ENCODE measurements around the gene GRK3.

Gene GRK3

GRCh38 chr22:25736378-25737011 lies 172.0 kb downstream of the GRK3 start:
- peak; percentile 36 to 56 for DNase-seq (ENCODE audit: low read depth in 2 of 2)

DNA sequence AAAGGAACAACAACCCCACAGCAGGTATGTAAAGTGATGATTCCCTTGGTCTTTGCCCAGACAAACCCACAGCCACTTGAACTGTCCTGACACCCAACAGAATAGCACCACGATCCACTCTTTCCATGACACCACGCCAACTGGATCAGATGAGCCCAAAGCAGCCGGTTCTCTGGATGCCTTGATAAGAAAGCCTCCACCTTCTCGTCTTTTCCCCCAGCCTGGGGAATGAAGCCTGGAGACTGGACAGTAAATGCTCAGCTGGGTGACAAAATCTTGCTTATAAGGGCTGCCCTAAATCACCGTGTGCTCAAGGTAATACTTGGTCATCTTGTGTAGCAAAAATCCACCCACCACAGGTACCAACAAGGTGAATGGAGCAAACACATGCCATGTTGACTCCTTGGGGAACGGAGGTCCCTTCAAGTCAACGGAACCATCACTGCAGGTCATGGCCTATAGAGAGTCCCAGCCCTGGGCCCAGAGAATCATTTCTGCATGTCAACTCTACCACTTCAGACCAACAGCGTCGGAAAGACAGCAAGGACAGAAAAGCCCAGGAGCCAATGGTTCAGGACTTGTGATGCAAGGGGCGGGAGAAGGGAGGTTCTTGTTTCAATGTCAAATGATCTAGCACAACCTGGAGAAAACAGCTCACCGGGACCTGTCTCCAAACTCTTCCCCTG lies 175.3 kb downstream of the GRK3 start:
- DNase-seq (ENCODE audit: low read depth in 2 of 2), result no peak

DNA sequence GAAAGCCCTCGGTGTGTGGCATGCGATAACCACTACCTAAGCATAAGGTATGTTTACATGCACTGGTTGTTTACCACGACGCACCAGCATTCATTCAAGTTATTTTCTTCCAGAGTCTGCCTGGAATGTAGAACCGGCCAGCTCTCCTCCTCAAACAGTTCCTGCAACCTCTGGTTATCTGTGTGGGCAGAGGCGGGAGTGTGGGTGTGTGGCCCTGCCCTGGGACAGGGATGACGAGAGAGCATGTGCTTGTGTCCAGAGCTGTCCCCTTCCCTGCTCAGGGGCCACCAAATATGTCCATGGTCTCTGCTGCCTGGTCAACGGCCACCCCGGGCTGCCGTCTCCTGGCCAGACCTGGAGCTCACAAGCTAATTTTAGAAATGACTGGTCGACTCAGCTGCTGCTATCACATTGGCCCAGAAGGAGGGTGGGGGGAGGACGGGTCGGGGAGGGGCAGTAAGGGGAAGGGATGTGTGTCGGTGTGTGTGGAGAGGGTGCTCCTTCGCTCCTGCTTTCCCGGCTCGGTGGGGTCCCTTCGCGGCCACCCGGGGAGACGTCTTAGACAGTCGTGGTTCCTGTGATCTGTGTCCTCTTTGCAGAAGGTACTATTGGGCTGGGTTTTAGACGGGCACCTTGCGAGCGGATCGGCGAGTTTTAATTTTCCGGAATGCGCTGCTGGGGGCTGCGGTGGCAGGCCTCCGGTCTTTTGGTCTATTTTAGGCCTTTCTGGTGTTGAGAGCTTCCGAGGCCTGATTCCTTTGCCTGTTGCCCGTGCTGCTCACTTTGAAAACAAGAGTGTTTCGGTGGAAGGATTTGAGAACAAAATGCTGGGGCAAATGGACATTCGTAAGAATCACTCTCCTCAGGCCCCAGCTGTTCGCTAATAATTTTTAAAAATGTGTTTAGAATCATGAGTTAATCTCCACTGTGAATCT lies 177.5 kb downstream of the GRK3 start, which contains the start of gene MYO18B:
MYO18B (plus strand) TSS at position 497 of the 935 bp plus-strand sequence. CDS start 18,905 bp downstream, outside the sequence.
- DNase-seq (ENCODE audit: low read depth in 2 of 2), result no peak

DNA sequence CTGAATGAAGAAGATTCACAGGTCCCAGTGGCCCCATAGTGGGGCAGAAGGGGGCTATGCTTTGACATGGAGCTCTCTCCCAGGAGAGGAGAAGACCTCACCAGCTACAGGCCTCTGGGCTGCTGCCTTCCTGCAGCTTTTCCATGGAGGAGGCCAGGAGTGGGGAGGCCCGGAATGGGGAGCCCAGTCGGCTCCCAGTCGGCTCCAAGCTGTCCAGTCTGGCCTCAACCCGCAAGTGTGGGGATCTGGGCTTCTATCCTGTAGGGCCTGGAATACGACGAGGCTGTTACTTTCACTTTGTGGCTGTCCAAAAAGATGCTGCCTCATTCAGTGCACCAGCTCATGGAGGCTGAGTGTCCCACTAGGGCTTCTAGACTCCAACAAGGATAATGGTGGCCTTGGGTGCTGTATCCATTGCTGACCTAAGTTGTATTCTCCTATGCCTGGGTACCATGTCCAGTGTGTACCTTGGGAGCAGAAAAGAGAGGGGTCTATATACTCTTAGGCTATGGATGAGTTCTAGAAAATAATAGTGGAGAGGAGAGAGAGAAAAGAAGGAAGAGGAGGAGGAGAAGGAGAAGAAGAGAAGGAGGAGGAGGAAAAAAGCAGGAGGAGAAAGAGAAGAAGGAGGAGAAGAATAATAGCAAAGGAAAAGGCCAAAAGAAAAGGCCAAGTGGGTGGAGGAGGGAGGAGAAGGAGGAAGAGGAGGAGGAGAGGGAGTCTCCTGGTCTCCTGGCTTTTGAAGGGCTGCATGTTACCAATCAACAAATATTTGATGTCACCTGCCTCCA lies 178.6 kb downstream of the GRK3 start:
- no peak for DNase-seq (ENCODE audit: low read depth in 2 of 2)

- DNase-seq (ENCODE audit: low read depth in 2 of 2), result no peak
Observed at GRCh38 chr22:25744694-25745093, 180.2 kb downstream of the GRK3 start.

GRCh38 chr22:25745341-25746011 lies 181.0 kb downstream of the GRK3 start:
- DNase-seq (ENCODE audit: low read depth in 2 of 2), result no peak

DNA sequence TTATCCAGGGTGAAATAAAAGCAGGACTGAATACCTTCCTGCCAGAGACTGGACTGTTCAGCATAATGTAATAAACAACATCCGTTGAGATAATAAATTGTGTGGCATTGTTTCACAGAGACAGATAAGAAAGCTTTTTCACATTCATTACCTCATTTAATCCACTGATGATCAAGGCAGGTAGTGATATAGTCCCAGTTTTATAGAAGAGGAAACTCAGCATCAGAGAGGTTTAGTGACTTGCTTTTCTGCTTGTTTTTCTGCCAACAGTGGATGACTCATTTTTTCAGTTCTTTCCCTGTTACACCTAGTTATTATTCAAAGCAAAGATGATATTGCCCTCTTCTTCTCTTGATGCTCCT lies 181.5 kb downstream of the GRK3 start:
- no peak for DNase-seq (ENCODE audit: low read depth in 2 of 2)

DNA sequence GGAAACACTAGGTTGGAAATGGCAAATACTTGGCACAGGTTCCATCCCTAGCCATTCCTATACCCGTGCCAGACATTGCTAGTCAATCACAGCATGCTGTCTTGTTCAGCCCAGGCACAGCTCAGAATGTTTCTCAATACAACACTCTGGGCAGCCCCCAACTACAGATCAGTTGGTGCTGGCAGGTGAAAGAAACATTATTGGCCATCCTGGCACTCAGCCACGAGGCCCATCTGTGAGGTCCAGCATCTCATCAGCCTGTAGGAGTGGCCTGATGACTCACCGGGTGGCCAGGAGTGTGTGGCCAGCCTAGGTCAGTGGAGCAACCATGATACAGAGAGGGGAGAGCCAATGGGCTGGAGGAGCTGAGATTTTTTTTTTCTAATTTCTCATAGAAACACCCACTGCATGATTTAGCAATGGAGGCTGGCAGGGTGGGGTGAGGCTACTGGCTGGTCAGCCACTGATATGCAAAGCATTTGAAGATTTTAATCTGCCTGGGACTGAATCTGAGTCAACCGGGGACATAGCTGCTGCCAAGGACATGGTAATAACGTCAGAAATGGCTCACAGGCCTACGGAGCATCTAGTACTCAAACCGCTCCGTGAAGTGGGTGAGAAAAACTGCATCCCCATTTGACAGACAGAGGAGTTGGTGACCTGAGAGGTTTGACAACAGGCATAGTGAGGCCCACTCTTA lies 182.9 kb downstream of the GRK3 start:
- DNase-seq (ENCODE audit: low read depth in 2 of 2), result no peak

- DNase-seq (ENCODE audit: low read depth in 2 of 2), result no peak
Observed at GRCh38 chr22:25748140-25748539, 183.7 kb downstream of the GRK3 start.

DNA sequence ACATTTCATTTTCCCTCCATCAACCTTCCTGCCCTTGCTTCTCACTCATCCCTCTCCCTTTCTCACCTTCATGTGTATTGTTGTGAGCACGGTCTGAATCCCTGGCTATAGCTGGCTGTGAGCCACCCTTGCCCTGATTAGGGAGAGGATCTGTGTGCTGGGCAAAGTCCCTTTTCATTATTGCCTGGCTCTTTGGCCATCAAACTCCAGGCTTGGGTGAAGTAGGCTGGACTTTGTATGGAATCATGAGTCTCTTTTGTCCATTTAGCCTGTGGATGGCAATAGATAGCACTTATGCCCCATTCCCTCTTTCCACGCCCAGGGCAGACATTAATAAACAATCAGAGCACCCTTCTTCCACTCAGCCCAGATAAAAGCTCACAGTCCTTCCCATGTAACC lies 184.2 kb downstream of the GRK3 start:
- no peak for DNase-seq (ENCODE audit: low read depth in 2 of 2)

DNA sequence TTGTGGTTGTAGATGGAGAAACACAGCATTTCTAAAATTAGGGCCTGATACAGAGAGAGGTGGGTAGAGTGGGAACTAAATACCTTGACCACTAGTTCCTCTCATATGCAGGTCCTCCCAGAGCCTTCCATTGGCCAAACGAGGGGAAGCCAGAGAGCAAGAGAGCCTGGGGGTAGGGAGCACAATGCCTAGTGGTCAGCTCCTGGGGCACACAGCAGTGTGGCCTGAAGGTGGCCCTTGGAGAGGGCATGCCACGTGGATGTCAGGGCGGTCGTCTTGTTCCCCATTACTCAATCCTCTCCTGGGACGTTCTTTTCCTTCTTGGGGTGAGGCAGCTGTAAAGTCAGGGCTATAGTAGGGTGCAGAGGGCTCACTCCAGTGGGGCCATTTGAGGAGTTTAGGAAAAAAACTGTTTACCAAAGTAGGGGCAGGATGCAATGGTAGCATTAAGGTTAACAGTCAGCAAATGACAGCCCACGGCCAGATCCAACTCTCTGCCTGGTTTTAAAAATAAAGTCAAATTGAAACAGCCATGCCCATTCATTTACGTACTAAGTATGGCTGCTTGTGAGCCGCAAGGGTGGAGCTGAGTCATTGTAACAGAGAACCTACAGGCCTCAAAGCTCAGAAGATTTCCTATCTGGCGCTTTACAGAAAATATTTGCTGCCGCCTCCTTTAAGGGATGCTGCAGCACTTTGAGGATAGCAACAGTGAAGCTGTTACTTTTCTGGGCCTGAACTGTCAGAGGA lies 185.1 kb downstream of the GRK3 start:
- DNase-seq (ENCODE audit: low read depth in 2 of 2), result peak in 1 of 2 donors; percentile 52

DNA sequence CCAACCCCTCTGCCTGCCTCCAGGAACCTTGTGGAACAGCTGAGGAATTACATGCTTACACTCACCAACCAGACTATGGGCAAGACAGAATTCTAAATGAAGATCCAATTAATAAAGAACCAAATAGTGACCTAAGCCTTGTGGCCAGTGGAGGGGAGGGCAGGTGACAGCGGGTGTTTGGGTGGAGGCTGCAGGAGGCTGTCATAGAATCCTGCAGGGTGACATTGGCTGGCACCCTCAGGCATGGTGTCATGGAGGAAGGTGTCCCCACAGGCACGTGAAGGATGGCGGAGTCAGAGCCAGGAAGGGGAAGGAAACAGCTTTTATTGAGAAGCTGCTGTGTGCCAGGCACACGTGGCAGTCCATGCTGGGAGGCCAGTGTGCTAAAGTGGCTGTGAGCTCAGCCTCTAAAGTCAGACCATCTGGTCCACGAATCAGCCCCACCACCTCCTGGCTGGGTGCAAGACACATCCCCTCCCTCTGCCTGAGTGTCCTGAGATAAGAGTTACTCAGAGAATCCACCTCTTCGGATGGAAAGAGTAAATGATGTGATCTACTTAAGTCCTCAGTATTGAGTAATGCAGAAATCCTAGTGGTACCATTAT lies 186.2 kb downstream of the GRK3 start:
- no peak for DNase-seq (ENCODE audit: low read depth in 2 of 2)

GRCh38 chr22:25751174-25751581 lies 186.7 kb downstream of the GRK3 start:
- no peak for DNase-seq (ENCODE audit: low read depth in 2 of 2)

DNA sequence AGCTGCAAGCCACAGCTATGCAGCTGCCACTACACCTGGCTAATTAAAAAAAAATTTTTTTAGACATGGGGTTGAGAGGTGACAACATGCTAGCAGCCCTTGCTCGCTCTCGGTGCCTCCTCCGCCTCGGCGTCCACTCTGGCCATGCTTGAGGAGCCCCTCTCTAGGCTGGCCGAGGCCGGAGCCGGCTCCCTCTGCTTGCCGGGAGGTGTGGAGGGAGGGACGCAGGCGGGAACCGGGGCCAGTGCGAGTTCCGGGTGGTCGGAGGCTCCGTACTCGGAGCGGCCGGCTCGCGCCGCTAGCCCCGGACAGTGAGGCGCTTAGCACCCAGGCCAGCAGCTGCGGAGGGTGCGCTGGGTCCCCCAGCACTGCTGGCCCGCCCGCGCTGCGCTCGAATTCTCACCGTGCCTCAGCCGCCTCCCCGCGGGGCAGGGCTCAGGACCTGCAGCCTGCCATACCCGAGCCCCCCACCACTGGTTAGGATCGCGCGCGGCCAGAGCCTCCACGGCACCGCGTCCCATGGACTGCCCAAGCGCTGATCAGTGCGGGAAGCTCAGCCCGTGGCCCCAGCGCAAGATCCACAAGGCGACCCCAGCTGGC lies 188.2 kb downstream of the GRK3 start:
- no peak for DNase-seq (ENCODE audit: low read depth in 2 of 2)

DNA sequence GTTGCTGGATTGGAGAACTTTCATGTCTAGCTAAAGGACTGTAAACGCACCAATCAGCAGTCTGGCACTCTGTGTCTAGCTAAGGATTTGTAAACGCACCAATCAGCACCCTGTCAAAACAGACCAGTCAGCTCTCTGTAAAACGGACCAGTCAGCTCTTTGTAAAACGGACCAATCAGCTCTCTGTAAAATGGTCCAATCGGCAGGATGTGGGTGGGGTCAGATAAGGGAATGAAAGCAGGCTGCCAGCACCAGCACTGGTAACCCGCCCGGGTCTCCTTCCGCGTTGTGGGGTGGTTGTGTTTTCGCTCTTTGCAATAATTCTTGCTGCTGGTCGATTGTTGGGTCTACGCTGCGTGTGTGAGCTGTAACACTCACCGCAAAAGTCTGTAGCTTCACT lies 188.8 kb downstream of the GRK3 start:
- no peak for DNase-seq (ENCODE audit: low read depth in 2 of 2)

- DNase-seq (ENCODE audit: low read depth in 2 of 2), result no peak
Observed at GRCh38 chr22:25754527-25755202, 190.2 kb downstream of the GRK3 start.

GRCh38 chr22:25757686-25758085 lies 193.2 kb downstream of the GRK3 start:
- no peak for DNase-seq (ENCODE audit: low read depth in 2 of 2)

- no peak for DNase-seq (ENCODE audit: low read depth in 2 of 2)
Observed at GRCh38 chr22:25758316-25758715, 193.8 kb downstream of the GRK3 start.

Measured in stimulated activated CD8-positive, alpha-beta memory T cell treated with anti-CD3 and anti-CD28 coated beads, Interleukin-15, amount 100 ng/mL, for 48 hours (primary cell).